GM12875 (cell line): ENCODE measurements around the gene VPS26A.

ENCODE experiments used
- H3K4me3 ChIP-seq: one replicate; pipeline ENCODE4 v1.5.1; 2011; ENCODE audit warnings: low read depth, low read length, control low read depth
- TF ChIP-seq, protein P1 (sequence below): IDR thresholded peaks from 2 replicates; pipeline ENCODE4 v1.5.1; 2011; ENCODE audit warnings: low read depth, mild to moderate bottlenecking, control low read depth, inconsistent platforms, low read length, moderate library complexity, borderline replicate concordance; ENCODE audit not compliant: insufficient read depth

VPS26A gene

DNA sequence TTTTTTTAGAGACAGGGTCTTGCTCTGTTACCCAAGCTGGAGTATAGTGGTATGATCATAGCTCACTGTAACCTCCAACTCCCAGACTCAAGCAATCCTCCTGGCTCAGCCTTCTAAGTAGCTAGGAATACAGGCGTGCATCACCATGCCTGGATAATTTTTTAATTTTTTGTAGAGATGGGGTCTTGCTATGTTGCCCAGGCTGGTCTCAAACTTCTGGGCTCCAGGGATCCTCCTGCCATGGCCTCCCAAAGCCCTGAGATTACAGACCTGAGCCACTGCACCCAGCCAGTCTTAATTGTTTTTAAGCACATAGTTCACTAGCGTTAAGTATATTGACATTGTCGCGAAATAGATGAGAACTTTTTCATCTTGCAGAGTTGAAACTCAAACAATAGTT is 58.0 kb downstream of the VPS26A start:
- TF ChIP-seq, protein P1, sequence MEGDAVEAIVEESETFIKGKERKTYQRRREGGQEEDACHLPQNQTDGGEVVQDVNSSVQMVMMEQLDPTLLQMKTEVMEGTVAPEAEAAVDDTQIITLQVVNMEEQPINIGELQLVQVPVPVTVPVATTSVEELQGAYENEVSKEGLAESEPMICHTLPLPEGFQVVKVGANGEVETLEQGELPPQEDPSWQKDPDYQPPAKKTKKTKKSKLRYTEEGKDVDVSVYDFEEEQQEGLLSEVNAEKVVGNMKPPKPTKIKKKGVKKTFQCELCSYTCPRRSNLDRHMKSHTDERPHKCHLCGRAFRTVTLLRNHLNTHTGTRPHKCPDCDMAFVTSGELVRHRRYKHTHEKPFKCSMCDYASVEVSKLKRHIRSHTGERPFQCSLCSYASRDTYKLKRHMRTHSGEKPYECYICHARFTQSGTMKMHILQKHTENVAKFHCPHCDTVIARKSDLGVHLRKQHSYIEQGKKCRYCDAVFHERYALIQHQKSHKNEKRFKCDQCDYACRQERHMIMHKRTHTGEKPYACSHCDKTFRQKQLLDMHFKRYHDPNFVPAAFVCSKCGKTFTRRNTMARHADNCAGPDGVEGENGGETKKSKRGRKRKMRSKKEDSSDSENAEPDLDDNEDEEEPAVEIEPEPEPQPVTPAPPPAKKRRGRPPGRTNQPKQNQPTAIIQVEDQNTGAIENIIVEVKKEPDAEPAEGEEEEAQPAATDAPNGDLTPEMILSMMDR: no peak
- H3K4me3 ChIP-seq: no peak overlapping the region

DNA sequence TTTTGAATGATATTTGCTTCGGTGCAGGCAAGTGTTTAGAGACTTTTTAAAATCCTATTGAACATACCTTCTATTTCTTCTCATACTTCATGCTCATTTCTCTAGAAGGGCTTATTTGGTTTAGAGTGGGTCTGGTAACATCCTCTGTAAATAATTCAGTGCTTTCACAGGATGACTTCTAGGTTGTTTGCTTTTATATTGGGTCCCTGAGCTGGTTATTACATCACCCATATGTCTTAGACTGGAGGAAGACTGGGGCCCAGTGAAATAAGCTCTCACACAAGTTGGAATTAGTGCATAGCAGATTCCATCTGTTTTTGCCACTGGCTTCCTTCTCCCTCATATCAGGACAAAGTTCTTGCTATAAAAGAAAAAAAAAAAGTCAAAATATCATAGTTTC is 62.5 kb downstream of the VPS26A start:
- TF ChIP-seq, protein P1: no peak
- H3K4me3 ChIP-seq: no peak overlapping the region

DNA sequence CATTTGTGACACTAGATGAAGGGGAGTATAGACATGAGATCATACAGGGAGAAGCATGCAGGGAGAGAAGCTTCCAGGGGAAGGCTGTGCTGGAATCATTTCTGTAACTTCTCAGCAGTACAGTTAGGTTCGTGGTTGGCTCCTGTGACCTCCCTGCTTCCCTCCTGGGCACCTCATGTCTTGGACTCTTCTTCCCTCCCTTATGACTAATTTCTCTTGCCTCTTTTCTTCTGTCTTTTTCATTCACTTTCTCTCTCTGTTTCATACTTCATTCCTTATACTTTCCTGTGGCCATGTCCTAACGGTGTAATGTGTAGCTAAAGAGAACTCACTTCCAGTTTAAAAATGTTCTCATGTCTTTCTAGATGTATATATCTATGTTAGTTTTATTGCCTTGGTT is 77.1 kb downstream of the VPS26A start:
- TF ChIP-seq, protein P1: no peak
- no peak overlapping the region for H3K4me3 ChIP-seq

DNA sequence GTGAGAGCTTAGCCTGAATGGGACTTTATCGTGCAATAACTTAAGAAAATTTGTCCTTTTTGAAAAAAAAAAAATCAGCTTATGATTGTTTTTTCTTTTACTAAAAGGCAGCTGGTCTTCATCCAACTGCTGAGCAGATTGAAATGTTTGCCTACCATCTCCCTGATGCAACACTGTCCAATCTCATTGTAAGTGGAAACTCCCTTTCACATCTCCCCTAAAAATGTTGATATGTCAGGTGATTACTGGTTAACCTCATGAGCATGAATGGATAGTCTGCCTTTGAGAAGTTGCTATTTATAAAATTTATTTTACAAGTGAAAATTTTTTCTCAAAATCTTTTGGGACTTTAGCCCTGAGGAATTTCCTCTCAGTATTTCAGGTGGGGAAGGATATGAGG is 78.4 kb downstream of the VPS26A start:
- TF ChIP-seq, protein P1: no peak
- H3K4me3 ChIP-seq: no peak overlapping the region

DNA sequence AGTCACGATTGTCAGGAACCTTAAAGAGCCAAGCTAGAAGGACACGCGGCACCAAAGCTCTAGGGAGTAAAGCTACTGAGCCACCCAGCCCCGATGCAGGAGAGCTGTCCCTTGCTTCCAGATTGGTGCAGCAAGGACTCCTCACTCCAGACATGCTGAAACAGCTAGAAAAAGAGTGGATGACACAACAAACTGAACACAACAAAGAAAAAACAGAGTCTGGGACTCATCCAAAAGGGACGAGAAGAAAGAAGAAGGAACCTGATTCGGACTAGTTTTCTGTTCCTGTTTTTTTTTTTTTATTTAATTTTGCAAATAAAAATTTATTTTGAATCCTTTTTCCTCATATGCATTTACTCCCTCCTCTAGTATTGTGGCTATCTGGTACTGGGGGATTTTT is 84.8 kb downstream of the VPS26A start:
- no peak overlapping the region for H3K4me3 ChIP-seq
- TF ChIP-seq, protein P1: no peak

DNA sequence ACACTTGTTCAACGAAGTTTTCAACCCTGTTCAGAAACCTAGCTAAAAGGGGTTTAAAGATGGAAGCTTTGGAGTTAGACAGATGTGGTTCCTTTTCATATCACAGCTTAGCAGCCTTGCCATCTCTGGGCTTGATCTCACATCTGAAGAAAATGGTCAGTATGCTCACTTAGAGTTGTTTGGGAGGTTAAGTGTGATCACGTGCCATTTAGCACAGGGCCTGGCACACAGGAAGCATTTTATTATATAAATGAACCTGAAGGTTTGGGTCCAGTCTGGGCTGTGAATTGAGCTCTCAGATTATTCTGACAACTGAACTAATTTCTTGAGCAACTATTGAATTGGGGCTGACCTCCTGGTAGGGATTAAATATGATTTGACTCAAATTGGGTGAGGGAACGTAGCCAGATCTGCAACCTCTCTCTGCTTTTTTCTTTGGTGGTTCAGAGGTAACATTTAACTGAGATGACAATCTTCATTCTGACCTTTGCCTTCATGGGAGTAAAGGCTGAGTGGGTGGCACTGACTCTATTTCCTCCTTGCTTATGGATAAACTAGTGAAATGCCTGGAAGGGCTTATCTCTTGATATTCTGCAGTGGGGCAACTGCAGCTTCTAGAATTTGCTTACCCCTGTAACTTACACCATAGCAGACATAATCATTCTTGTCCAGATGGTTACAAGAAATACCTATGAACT is 86.0 kb downstream of the VPS26A start:
- TF ChIP-seq, protein P1: no peak
- no peak overlapping the region for H3K4me3 ChIP-seq

DNA sequence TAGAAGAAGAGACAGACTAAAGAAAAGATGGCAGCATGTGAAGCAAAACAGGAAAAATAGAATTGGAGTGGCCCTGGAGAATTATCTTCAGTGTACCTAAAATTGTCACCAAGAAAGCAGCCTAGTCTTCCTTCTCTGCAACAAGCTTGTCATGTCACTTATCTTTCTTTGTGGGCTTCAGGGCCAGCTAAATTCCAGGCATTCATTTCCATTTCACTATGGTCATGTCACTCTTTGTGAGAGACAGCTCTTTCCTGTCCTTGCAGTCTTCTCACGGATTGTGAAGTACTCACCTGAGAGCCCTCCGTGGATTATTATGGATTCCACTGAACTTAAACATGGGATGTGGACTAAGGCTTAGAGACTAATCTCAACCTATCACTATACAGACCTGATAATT is 87.1 kb downstream of the VPS26A start:
- H3K4me3 ChIP-seq: no peak overlapping the region
- TF ChIP-seq, protein P1: no peak
